ACC112 (cell line): ENCODE measurements around the gene UST.
"Not testable (repeated sequence)": the region's sequence is repeated elsewhere in the genome, so short reads cannot be mapped to it uniquely, and the experiment has no call there.

Experiments used
- H2AFZ ChIP-seq: fragments of 200-600 bp; sonication (generic); one replicate; pipeline ENCODE4 v1.6.0; 2017; ENCODE audit warnings: antibody characterized with exemption, low read length; ENCODE audit not compliant: unreplicated experiment
- H3K27ac ChIP-seq: fragments of 200-600 bp; sonication (generic); 2 replicates; pipeline ENCODE4 v1.5.1; 2014; ENCODE audit warnings: low read depth, mild to moderate bottlenecking, antibody characterized with exemption, low read length, moderate library complexity
- H3K27me3 ChIP-seq: fragments of 200-600 bp; sonication (generic); 2 replicates; pipeline ENCODE4 v1.6.1; 2014; ENCODE audit warnings: mild to moderate bottlenecking, antibody characterized with exemption, low read length, moderate library complexity, mixed read lengths; ENCODE audit not compliant: insufficient read depth
- H3K36me3 ChIP-seq: fragments of 200-600 bp; sonication (generic); 2 replicates; pipeline ENCODE4 v1.6.1; 2016; ENCODE audit warnings: mild to moderate bottlenecking, antibody characterized with exemption, low read length, moderate library complexity, mixed read lengths; ENCODE audit not compliant: insufficient read depth
- H3K4me1 ChIP-seq: fragments of 200-600 bp; sonication (generic); one replicate; pipeline ENCODE4 v1.6.1; 2016; ENCODE audit warnings: low read length, mixed read lengths; ENCODE audit not compliant: insufficient read depth, unreplicated experiment, control insufficient read depth
- H3K4me3 ChIP-seq: fragments of 200-600 bp; sonication (generic); 2 replicates; pipeline ENCODE4 v1.5.1; 2014; ENCODE audit warnings: mild to moderate bottlenecking, low read depth, low read length
- H3K79me2 ChIP-seq: fragments of 200-600 bp; sonication (generic); one replicate; pipeline ENCODE4 v1.6.0; 2016; ENCODE audit warnings: low read length; ENCODE audit not compliant: control insufficient read depth, unreplicated experiment, insufficient read depth

The UST gene

DNA sequence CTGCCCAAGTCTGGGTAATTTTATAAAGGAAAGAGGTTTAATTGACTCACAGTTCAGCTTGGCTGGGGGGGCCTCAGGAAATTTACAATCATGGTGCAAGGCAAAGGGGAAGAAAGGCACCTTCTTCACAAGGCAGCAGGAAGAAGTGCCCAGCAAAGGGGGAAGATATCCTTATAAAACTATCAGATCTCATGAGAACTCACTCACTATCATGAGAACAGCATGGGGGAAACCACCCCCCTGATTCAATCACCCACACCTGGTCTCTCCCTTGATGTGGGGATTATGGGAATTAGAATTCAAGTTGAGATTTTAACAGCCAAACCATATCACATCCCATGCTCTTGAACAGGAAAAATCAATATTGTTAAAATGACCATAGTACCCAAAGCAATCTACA lies 355.5 kb downstream of the UST start:
- H3K27ac ChIP-seq: no peak overlapping the region
- no peaks in the 10 kb centered on the region for H3K79me2 ChIP-seq
- H2AFZ ChIP-seq: no peak overlapping the region
- H3K4me1 ChIP-seq: no peaks in the 10 kb centered on the region
- H3K36me3 ChIP-seq: no peaks in the 10 kb centered on the region; the same call in 1 of the 2 replicates
- no peaks in the 10 kb centered on the region for H3K27me3 ChIP-seq
- no peak overlapping the region for H3K4me3 ChIP-seq

GRCh38 chr6:149103950-149104349 lies 357.1 kb downstream of the UST start:
- H2AFZ ChIP-seq, H3K27ac ChIP-seq, H3K4me1 ChIP-seq, H3K36me3 ChIP-seq, H3K4me3 ChIP-seq, H3K27me3 ChIP-seq, H3K79me2 ChIP-seq: not testable (repeated sequence)

- no peaks in the 10 kb centered on the region for H3K27me3 ChIP-seq
- no peak overlapping the region for H3K27ac ChIP-seq
Measured at GRCh38 chr6:149107520-149107919, 360.7 kb downstream of the UST start.

DNA sequence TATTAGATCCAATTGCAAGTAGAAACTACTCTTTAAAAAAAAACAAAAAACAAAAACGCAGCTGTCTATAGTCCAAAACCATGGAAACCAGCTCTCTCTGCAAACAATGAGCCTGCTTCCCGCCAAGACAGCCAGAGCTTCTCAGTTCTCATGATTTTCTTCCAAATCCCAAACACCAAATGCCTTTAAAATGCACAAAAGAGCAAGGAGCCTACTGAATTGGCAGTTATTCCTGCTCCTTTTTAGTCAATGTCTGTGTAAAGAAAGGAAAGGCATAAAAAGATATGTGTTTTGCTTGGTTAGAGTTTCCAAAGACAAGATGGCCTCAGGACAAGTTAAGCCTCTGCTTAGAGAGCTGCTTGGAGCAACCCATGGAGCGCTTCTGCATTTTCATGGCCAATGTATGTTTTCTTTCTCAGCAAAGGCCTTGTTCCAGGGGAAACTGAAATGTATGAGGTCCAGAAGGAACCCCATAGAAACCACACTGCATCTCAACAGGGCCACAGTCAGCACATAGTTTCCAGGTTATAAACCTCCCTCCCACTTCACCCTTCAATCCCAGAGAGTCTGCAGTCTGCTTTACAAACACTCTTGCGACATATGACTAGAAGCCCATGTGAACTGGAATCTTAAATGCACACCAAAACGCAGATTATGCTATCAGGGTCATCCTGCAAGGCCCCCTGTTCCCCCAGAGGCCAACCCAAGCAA lies 361.4 kb downstream of the UST start:
- Histone ChIP-seq H2AFZ (no peak overlapping the region), H3K4me3 (no peak overlapping the region), H3K27me3 (no peaks in the 10 kb centered on the region), H3K27ac (no peak overlapping the region), H3K79me2 (no peaks in the 10 kb centered on the region), H3K4me1 (no peaks in the 10 kb centered on the region), H3K36me3 (no peaks in the 10 kb centered on the region)

More at GRCh38 chr6:149107520-149107919, 360.7 kb downstream of the UST start:
- H3K4me3 ChIP-seq: no peak overlapping the region
- no peak overlapping the region for H2AFZ ChIP-seq
- H3K79me2 ChIP-seq: no peaks in the 10 kb centered on the region
- no peaks in the 10 kb centered on the region for H3K36me3 ChIP-seq
- H3K4me1 ChIP-seq: no peaks in the 10 kb centered on the region

- H3K27ac ChIP-seq: no peak overlapping the region
- no peaks in the 10 kb centered on the region for H3K36me3 ChIP-seq
- H3K27me3 ChIP-seq: no peaks in the 10 kb centered on the region
- H2AFZ ChIP-seq: no peak overlapping the region
- H3K79me2 ChIP-seq: no peaks in the 10 kb centered on the region
- H3K4me1 ChIP-seq: no peaks in the 10 kb centered on the region
- H3K4me3 ChIP-seq: no peak overlapping the region
Measured at GRCh38 chr6:149108749-149109100, 361.9 kb downstream of the UST start.

DNA sequence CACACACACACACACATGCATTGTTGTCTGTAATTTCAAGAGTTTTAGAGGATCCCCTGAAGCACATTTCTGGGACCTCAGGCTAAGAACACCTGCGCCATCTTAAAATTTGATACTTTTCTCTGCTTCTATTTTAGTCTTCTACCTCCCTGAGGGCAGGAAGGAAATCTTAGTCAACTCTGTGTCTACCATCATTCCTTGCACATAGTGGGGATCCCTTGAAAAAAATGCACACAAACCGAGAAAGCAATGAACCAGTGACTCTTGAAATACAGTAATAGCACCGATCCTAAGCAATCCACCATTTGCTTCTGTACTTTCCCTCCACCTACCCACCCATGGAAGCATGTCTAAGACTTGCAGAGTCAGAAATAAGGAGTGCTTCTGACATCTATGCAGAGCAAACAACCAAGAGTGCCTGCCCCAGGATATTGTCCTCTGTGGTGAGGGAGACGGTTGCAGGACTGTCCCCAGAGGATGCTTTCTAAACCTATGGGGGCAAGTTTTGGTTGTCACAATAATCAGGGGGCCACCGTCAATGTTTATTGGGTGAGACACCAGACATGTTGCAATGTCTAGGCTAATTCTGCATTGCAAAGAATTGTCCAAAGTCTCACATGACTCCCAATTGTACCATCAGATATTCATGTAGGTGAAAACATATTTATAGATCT lies 362.7 kb downstream of the UST start:
- Histone ChIP-seq H3K27ac (no peak overlapping the region), H2AFZ (no peak overlapping the region), H3K4me1 (no peaks in the 10 kb centered on the region), H3K4me3 (no peak overlapping the region), H3K36me3 (no peaks in the 10 kb centered on the region), H3K79me2 (no peaks in the 10 kb centered on the region), H3K27me3 (no peaks in the 10 kb centered on the region)

DNA sequence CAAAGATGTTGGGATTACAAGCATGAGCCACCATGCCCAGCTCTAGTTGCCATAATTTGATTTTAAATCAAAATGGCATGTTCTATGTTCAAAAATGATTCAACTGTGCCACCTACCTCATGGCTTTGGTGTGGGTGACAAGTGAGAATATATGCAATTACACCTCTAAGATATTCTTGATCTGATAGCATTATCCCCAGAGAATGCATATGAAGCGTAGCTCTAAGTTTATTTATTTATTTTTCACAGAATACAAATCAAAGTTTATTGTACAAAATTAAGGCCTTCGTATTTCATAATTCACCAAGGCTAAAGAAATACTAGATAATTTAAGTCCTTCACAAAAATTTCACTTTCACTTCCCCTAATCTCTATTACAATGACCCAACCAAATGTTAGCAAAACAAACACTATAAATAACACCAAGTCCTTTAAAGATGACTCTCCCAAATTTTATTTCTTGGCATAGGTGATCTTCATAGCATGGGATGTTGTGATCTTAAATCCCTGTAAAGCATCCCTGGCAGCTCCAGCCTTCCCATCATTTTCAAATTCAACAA lies 364.8 kb downstream of the UST start:
- Histone ChIP-seq H2AFZ (no peak overlapping the region), H3K4me1 (no peaks in the 10 kb centered on the region), H3K27ac (no peak overlapping the region), H3K4me3 (no peak overlapping the region), H3K27me3 (no peaks in the 10 kb centered on the region), H3K79me2 (no peaks in the 10 kb centered on the region), H3K36me3 (no peaks in the 10 kb centered on the region)

DNA sequence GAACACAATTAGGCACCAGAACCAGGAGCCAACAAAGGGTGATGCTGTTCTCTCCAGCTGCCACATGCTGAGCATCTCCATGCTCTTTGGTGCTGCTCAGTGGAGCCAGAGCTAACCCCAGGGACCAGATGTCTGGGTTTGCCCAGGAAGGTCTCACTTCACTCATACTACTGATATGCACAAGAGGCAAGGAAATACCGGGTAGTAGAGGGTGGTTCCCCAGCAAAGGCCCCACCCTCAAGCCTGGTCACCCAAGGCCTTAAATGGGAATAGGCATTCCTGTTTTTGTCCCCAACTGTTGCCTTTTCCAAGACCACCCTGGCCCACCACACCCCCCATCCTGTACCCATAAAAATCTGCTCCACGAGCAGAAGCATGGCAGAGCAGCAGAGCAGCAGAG lies 366.1 kb downstream of the UST start:
- H3K4me3 ChIP-seq: no peak overlapping the region
- H3K27ac ChIP-seq: no peak overlapping the region
- no peaks in the 10 kb centered on the region for H3K27me3 ChIP-seq
- no peaks in the 10 kb centered on the region for H3K79me2 ChIP-seq
- no peaks in the 10 kb centered on the region for H3K36me3 ChIP-seq
- no peaks in the 10 kb centered on the region for H3K4me1 ChIP-seq
- no peak overlapping the region for H2AFZ ChIP-seq

- H3K4me1 ChIP-seq: peaks cover 4% of the 10 kb centered on the region
- H3K27me3 ChIP-seq: no peaks in the 10 kb centered on the region
- no peak overlapping the region for H2AFZ ChIP-seq
- no peaks in the 10 kb centered on the region for H3K36me3 ChIP-seq
- H3K4me3 ChIP-seq: no peak overlapping the region
- H3K27ac ChIP-seq: no peak overlapping the region
- H3K79me2 ChIP-seq: no peaks in the 10 kb centered on the region
Measured at GRCh38 chr6:149114167-149114566, 367.3 kb downstream of the UST start.

DNA sequence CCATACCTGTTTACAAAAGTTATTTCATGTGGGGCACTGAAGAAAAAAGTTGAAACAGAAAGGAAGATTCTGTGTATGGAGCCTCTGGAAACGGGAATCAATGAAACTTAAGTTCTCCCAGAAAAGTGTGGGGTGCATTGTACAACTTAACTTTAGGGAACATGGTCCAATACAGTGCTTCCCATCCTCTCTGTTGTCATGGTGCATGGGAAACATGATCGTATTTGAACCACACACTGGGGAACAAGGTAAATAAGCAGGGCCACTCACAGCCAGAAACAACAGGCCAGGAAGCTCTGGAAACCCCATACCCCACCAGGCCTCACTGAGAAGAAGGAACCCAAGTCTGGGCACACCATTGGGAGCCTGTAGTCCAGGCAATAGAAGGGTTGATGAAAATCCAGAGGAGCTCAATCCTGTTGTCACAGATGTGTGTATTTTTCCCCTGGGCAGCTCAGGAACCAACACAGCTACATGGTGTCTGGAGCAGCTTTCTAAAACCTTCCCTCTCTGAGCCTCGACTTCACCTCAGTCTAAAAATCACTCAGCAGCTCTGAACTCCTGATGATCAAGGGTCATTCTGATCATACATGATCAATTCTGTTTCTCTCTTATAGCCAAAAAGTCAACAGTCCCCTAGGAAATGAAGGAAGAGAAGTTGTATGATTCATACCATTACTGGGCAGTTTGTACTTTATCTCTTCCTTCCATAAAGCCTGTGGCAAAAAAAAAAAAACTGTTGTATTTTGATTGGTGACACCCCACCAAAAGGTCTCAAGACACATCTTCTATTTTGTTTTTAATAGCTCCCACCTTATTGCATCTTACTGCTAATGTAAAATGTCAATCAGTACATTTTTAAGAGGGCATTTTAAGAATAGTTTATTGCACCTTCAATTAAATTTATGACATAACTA lies 372.2 kb downstream of the UST start:
- Histone ChIP-seq H3K27ac (no peak overlapping the region), H3K27me3 (no peaks in the 10 kb centered on the region), H2AFZ (no peak overlapping the region), H3K4me1 (peaks cover 8% of the 10 kb centered on the region), H3K79me2 (no peaks in the 10 kb centered on the region), H3K36me3 (no peaks in the 10 kb centered on the region), H3K4me3 (no peak overlapping the region)
